H1 (cell line): Measurements from ENCODE around the gene SATB2. TPM values are rescaled to one million over a fixed set of nuclear protein-coding genes. Genes with fewer than 3 reads are reported as not detected.

Experiments
- CTCF ChIA-PET: fragments of 300-600 bp; sonication (Branson Sonifier 250); formaldehyde crosslinking; loops from one replicate; lab custom pipeline; 2021; ENCODE audit not compliant: partially characterized antibody; lab: Charles Lee
- POLR2A ChIA-PET: fragments of 300-600 bp; sonication (Branson Sonifier 250); formaldehyde crosslinking; loops from one replicate; lab custom pipeline; 2021; ENCODE audit warnings: inconsistent platforms; ENCODE audit not compliant: partially characterized antibody; lab: Charles Lee
- DNase-seq, 2 experiments: peaks; one replicate each; pipeline versions ENCODE4 v3.0.0 to v3.0.0-alpha.2; 2010 to 2022; ENCODE audit warnings: low spot score in 2 of 2, low read depth in 1 of 2, mixed read lengths in 1 of 2
- FAIRE-seq: peaks from 2 replicates; lab custom pipeline; 2011; peaks lifted over from hg19 to GRCh38; lab: Jason Lieb, UNC
- H2AFZ ChIP-seq: 2 replicates; pipeline ENCODE4 v1.8.1; 2012; ENCODE audit warnings: low read length, inconsistent platforms
- H2AK5ac ChIP-seq: 2 replicates; pipeline ENCODE4 v1.6.1; 2013; ENCODE audit warnings: low read depth, low read length
- H2BK120ac ChIP-seq: replicated peaks from 2 replicates; pipeline ENCODE3; 2013; ENCODE audit warnings: low read depth, low read length, inconsistent platforms
- H2BK12ac ChIP-seq: 2 replicates; pipeline ENCODE4 v1.6.1; 2013; ENCODE audit warnings: low read depth, low read length
- H2BK15ac ChIP-seq: 2 replicates; pipeline ENCODE4 v1.6.1; 2013; ENCODE audit warnings: low read length
- H2BK20ac ChIP-seq: 2 replicates; pipeline ENCODE4 v1.6.1; 2013; ENCODE audit warnings: low read length
- H2BK5ac ChIP-seq: 2 replicates; pipeline ENCODE4 v1.6.1; 2013; ENCODE audit warnings: low read depth, low read length
- H3K14ac ChIP-seq: 2 replicates; pipeline ENCODE4 v1.6.1; 2013; ENCODE audit warnings: inconsistent platforms; ENCODE audit not compliant: insufficient read length
- H3K18ac ChIP-seq: 2 replicates; pipeline ENCODE4 v1.6.1; 2013; ENCODE audit warnings: low read length; ENCODE audit errors: extremely low read depth
- H3K23ac ChIP-seq: 2 replicates; pipeline ENCODE4 v1.6.1; 2013; ENCODE audit warnings: inconsistent platforms; ENCODE audit not compliant: insufficient read length
- H3K23me2 ChIP-seq: 2 replicates; pipeline ENCODE4 v1.6.1; 2013; ENCODE audit warnings: low read depth, low read length
- H3K27ac ChIP-seq: 2 replicates; pipeline ENCODE4 v1.6.1; 2011; ENCODE audit warnings: low read depth, low read length, inconsistent platforms
- H3K27me3 ChIP-seq, 4 experiments: replicated peaks in 1 of 4; 1 replicate in 1 of 4; 2 replicates in 3 of 4; pipeline versions ENCODE4 v1.6.1 to v1.8.1; 2011 to 2013; ENCODE audit warnings: low read length in 3 of 4, mild to moderate bottlenecking in 3 of 4, inconsistent platforms in 2 of 4, mixed read lengths in 2 of 4, moderate library complexity in 1 of 4; ENCODE audit not compliant: control insufficient read depth in 3 of 4, insufficient read depth in 3 of 4; ENCODE audit errors: extremely low read depth in 1 of 4
- H3K36me3 ChIP-seq, 4 experiments: 2 replicates each; pipeline versions ENCODE4 v1.6.1 to v1.8.1; 2011 to 2013; ENCODE audit warnings: mild to moderate bottlenecking in 4 of 4, low read length in 3 of 4, moderate library complexity in 2 of 4, control low read depth in 1 of 4, inconsistent platforms in 1 of 4; ENCODE audit not compliant: insufficient read depth in 4 of 4, control insufficient read depth in 2 of 4
- H3K4ac ChIP-seq: replicated peaks from 2 replicates; pipeline ENCODE3; 2013; ENCODE audit warnings: low read length, low read depth, mixed read lengths, inconsistent platforms; ENCODE audit not compliant: insufficient read length
- H3K4me1 ChIP-seq, 4 experiments: replicated peaks in 1 of 4; 1 replicate in 1 of 4; 2 replicates in 3 of 4; pipeline versions ENCODE4 v1.6.1 to v1.8.1; 2011 to 2013; ENCODE audit warnings: low read length in 3 of 4, inconsistent platforms in 2 of 4, mixed read lengths in 1 of 4; ENCODE audit not compliant: insufficient read depth in 4 of 4, control insufficient read depth in 3 of 4
- H3K4me2 ChIP-seq, 2 experiments: 2 replicates each; pipeline versions ENCODE4 v1.6.1 to v1.8.1; 2011 to 2013; ENCODE audit warnings: low read depth in 2 of 2, low read length in 2 of 2, control low read depth in 1 of 2, inconsistent platforms in 1 of 2, mild to moderate bottlenecking in 1 of 2; ENCODE audit not compliant: insufficient read depth in 1 of 2
- H3K4me3 ChIP-seq, 4 experiments: fragments of 200-600, 300-600 bp in 1 of 4; sonication (generic), shearing (Covaris generic), sonication (Bioruptor Twin) in 1 of 4; 2 replicates each; pipeline versions ENCODE4 v1.5.1 to v1.8.1; 2011 to 2016; ENCODE audit warnings: low read length in 4 of 4, low read depth in 3 of 4, control low read depth in 2 of 4, inconsistent platforms in 2 of 4, mild to moderate bottlenecking in 2 of 4, mixed read lengths in 1 of 4, moderate library complexity in 1 of 4; ENCODE audit not compliant: insufficient read depth in 2 of 4; ENCODE audit errors: extremely low read depth in 1 of 4
- H3K56ac ChIP-seq: replicated peaks from 2 replicates; pipeline ENCODE3; 2013; ENCODE audit warnings: low read depth, mild to moderate bottlenecking, mixed read lengths, low read length, inconsistent platforms; ENCODE audit not compliant: insufficient read length
- H3K79me1 ChIP-seq: 2 replicates; pipeline ENCODE4 v1.6.1; 2013; ENCODE audit warnings: low read depth, low read length, control low read depth
- H3K79me2 ChIP-seq, 2 experiments: 2 replicates each; pipeline versions ENCODE4 v1.6.1 to v1.8.1; 2012 to 2013; ENCODE audit warnings: low read length in 2 of 2, mild to moderate bottlenecking in 2 of 2, inconsistent platforms in 1 of 2; ENCODE audit not compliant: insufficient read depth in 2 of 2, control insufficient read depth in 1 of 2
- H3K9ac ChIP-seq, 4 experiments: replicated peaks in 1 of 4; 1 replicate in 1 of 4; 2 replicates in 3 of 4; pipeline versions ENCODE4 v1.6.1 to v1.8.1; 2011 to 2013; ENCODE audit warnings: low read depth in 3 of 4, low read length in 3 of 4, control low read depth in 2 of 4, mild to moderate bottlenecking in 2 of 4, moderate library complexity in 2 of 4, inconsistent platforms in 1 of 4; ENCODE audit errors: extremely low read depth in 1 of 4
- H3K9me3 ChIP-seq, 2 experiments: 2 replicates each; pipeline versions ENCODE4 v1.6.1 to v1.8.1; 2012 to 2013; ENCODE audit warnings: mild to moderate bottlenecking in 2 of 2, moderate library complexity in 2 of 2, control low read depth in 1 of 2, inconsistent platforms in 1 of 2, low read depth in 1 of 2, low read length in 1 of 2, mixed read lengths in 1 of 2; ENCODE audit not compliant: insufficient read depth in 2 of 2
- H4K20me1 ChIP-seq, 2 experiments: replicated peaks in 1 of 2; 2 replicates each; pipeline versions ENCODE3 to v1.8.1; 2011 to 2013; ENCODE audit warnings: inconsistent platforms in 2 of 2, low read length in 2 of 2, mild to moderate bottlenecking in 1 of 2; ENCODE audit not compliant: insufficient read depth in 2 of 2, control insufficient read depth in 1 of 2
- H4K5ac ChIP-seq: 2 replicates; pipeline ENCODE4 v1.6.1; 2013; ENCODE audit warnings: low read length, low read depth, mixed read lengths, inconsistent platforms; ENCODE audit not compliant: insufficient read length
- H4K8ac ChIP-seq: 2 replicates; pipeline ENCODE4 v1.8.0; 2013; ENCODE audit warnings: mild to moderate bottlenecking, moderate library complexity, low read length, inconsistent platforms; ENCODE audit not compliant: insufficient read depth; ENCODE audit errors: extremely low read depth
- H4K91ac ChIP-seq: replicated peaks from 2 replicates; pipeline ENCODE3; 2013; ENCODE audit warnings: low read length, mixed read lengths, inconsistent platforms; ENCODE audit not compliant: insufficient read length
- BCL11A ChIP-seq, 2 experiments: IDR thresholded peaks; one replicate each; pipeline ENCODE4 v1.6.1; 2011; ENCODE audit warnings: low read depth in 2 of 2, low read length in 2 of 2, mild to moderate bottlenecking in 2 of 2
- CTBP2 ChIP-seq: IDR thresholded peaks from 2 replicates; pipeline ENCODE4 v1.7.0; 2011; ENCODE audit warnings: borderline replicate concordance, mild to moderate bottlenecking, moderate library complexity, mixed read lengths, low read length; ENCODE audit not compliant: insufficient read depth, insufficient read length
- EGR1 ChIP-seq: IDR thresholded peaks from 2 replicates; pipeline ENCODE4 v1.6.1; 2011; ENCODE audit warnings: low read depth, low read length, borderline replicate concordance
- HDAC6 ChIP-seq: IDR thresholded peaks from one replicate; pipeline ENCODE4 v1.7.1; 2012; ENCODE audit warnings: low read depth, mild to moderate bottlenecking, inconsistent platforms, low read length, moderate library complexity
- RXRA ChIP-seq: IDR thresholded peaks from 2 replicates; pipeline ENCODE4 v1.6.1; 2011; ENCODE audit warnings: low read depth, mild to moderate bottlenecking, low read length, moderate library complexity; ENCODE audit not compliant: insufficient read depth
- WGBS, 2 experiments: shearing (Covaris generic) in 1 of 2; methylation state at CpG; one replicate each; pipeline versions ENCODE4 v1.1.6 to v1.1.7; 2013 to 2015; ENCODE audit warnings: low lambda C conversion rate in 2 of 2, mixed read lengths in 2 of 2, inconsistent platforms in 1 of 2, low coverage in 1 of 2, missing lambda C conversion rate in 1 of 2; ENCODE audit not compliant: insufficient replicate concordance in 2 of 2, insufficient coverage in 1 of 2, insufficient read length in 1 of 2; ENCODE audit errors: extremely low coverage in 1 of 2, missing lambda C conversion rate in 1 of 2; 5-methylcytosine and 5-hydroxymethylcytosine counted together
- polyA plus RNA-seq, 7 experiments: library from polyadenylated mRNA; depleted of rRNA in 3 of 7; stranded (reverse) in 5 of 7; unstranded in 2 of 7; fragments of >200 nt in 5 of 7; fragments of 200-250 nt in 2 of 7; gene quantifications; 1 replicate in 5 of 7; 2 replicates in 1 of 7; 4 replicates in 1 of 7; pipeline versions ENCODE4 v1.2.1 to v1.2.3, GENCODE V29; 2011 to 2013; ENCODE audit warnings: missing spikeins in 2 of 7, mixed read lengths in 2 of 7
- total RNA-seq: library from RNA; stranded (reverse); fragmentation: NEBNext Ultra II Directional; extraction: Animal tissue kit (Norgen Biotek cat#: 25700); gene quantifications from 2 replicates; pipeline ENCODE4 v1.2.1, GENCODE V29; 2021

The SATB2 gene
- total and polyA plus RNA-seq, 2 of the 8 experiments (the other 6 are each of a cell fraction or from before 2014, with no cell fraction given), result 1.3 to 5.7 TPM

GRCh38 chr2:199378948-199379650 is 78.6 kb downstream of the SATB2 start:
- H2BK15ac ChIP-seq, result no peak overlapping the region
- no peak overlapping the region for H3K4me2 ChIP-seq
- no peak overlapping the region for H2BK20ac ChIP-seq
- no peak overlapping the region for H2BK5ac ChIP-seq
- no peaks in the 10 kb centered on the region for H4K20me1 ChIP-seq
- no peak overlapping the region for H3K4me3 ChIP-seq
- WGBS, 2 experiments, result 94% methylated on average over 2 of the region's 2 CpGs; no CpG with 5 or more reads in 1 of the 2 experiments
- H2AFZ ChIP-seq, result no peak overlapping the region
- H2AK5ac ChIP-seq, result no peak overlapping the region
- no peak for DNase-seq
- no peak overlapping the region for H3K4ac ChIP-seq
- no peaks in the 10 kb centered on the region for H3K23me2 ChIP-seq
- no peak overlapping the region for H3K23ac ChIP-seq
- TF ChIP-seq HDAC6, result no peak
- no peak for TF ChIP-seq BCL11A (IDR thresholded peaks at IDR 0.05; ENCODE audit: low read depth in 2 of 2, low read length in 2 of 2)
- TF ChIP-seq EGR1, result no peak
- TF ChIP-seq CTBP2, result no peak
- TF ChIP-seq RXRA, result no peak
- ChIA-PET CTCF (interaction anchor here (1.0 kb wide), 1 partner anchor 110 kb away, joined by 3 read pairs; no protein-coding TSS in a partner anchor), POLR2A (no interaction called here)
- FAIRE-seq, result no peak
- no peak overlapping the region for H2BK12ac ChIP-seq
- H3K36me3 ChIP-seq, result no peaks in the 10 kb centered on the region
- H3K9me3 ChIP-seq, result no peaks in the 10 kb centered on the region
- no peak overlapping the region for H4K8ac ChIP-seq
- no peak overlapping the region for H2BK120ac ChIP-seq
- no peak overlapping the region for H4K91ac ChIP-seq
- no peak overlapping the region for H3K18ac ChIP-seq
- H3K27me3 ChIP-seq, result no peaks in the 10 kb centered on the region
- no peaks in the 10 kb centered on the region for H3K4me1 ChIP-seq
- no peaks in the 10 kb centered on the region for H3K79me2 ChIP-seq
- no peak overlapping the region for H3K56ac ChIP-seq
- H3K9ac ChIP-seq, result no peak overlapping the region
- H3K14ac ChIP-seq, result no peak overlapping the region
- no peaks in the 10 kb centered on the region for H3K79me1 ChIP-seq
- no peak overlapping the region for H3K27ac ChIP-seq
- H4K5ac ChIP-seq, result no peak overlapping the region
